Psoas muscle (tissue), 8 donors: ENCODE measurements around the gene CATSPER4. TPM values are rescaled to one million over a fixed set of nuclear protein-coding genes. Genes with fewer than 3 reads are reported as not detected.

Experiments used
- ATAC-seq, 4 donors: fragments of 200-7000 bp; cut with Tn5 transposase; one replicate each; pipeline ENCODE4 v1.9.1; 2020; ENCODE audit warnings: moderate library complexity in 3 of 4, mild to moderate bottlenecking in 2 of 4
- DNase-seq, 2 donors: peaks; one replicate each; pipeline ENCODE4 v3.0.0-alpha.2; 2020
- H3K27ac ChIP-seq: fragments of 200-600 bp; one replicate; pipeline ENCODE4 v1.8.0; 2022
- H3K27me3 ChIP-seq, 3 donors: fragments of 200-600 bp in 1 of 3; one replicate each; pipeline versions ENCODE4 v1.6.1 to v1.8.0; 2013 to 2022; ENCODE audit warnings: low read length in 2 of 3, mild to moderate bottlenecking in 2 of 3, moderate library complexity in 1 of 3; ENCODE audit not compliant: insufficient read depth in 3 of 3
- H3K36me3 ChIP-seq, 2 donors: fragments of 200-600 bp in 1 of 2; one replicate each; pipeline versions ENCODE4 v1.6.1 to v1.8.0; 2013 to 2022; ENCODE audit warnings: low read depth in 1 of 2, mild to moderate bottlenecking in 1 of 2, moderate library complexity in 1 of 2; ENCODE audit not compliant: insufficient read depth in 1 of 2
- H3K4me1 ChIP-seq: fragments of 200-600 bp; one replicate; pipeline ENCODE4 v1.8.0; 2022
- H3K4me3 ChIP-seq: fragments of 200-600 bp; one replicate; pipeline ENCODE4 v1.8.0; 2022; ENCODE audit warnings: mild to moderate bottlenecking
- H3K9me3 ChIP-seq: fragments of 200-600 bp; one replicate; pipeline ENCODE4 v1.8.0; 2022
- WGBS, 3 donors: extraction: QIAGEN DNeasy Blood & Tissue Kit; methylation state at CpG; one replicate each; pipeline versions ENCODE4 v1.1.6 to v1.1.7; 2013; 5-methylcytosine and 5-hydroxymethylcytosine counted together
- intact Hi-C, 2 donors: fragments of 100-400 bp; cut with DNase I; formaldehyde crosslinking; loops; one replicate each; pipeline versions ENCODE4 v1.11.0 to v1.14.2; 2022
- polyA plus RNA-seq, 3 donors: library from polyadenylated mRNA; stranded (reverse); fragments of 200-250 nt; gene quantifications; one replicate each; pipeline ENCODE4 v1.2.3, GENCODE V29; 2013
- total RNA-seq, 4 donors: library from RNA; stranded (reverse); fragmentation: NEBNext Ultra II Directional in 2 of 4; extraction: Animal tissue kit (Norgen Biotek cat#: 25700) in 2 of 4; gene quantifications; one replicate each; pipeline versions ENCODE4 v1.2.1 to v1.2.4, GENCODE V29; 2021 to 2023
- TF ChIP-seq, protein P1 (sequence below): fragments of 200-600 bp; IDR thresholded peaks from one replicate; pipeline ENCODE4 v1.8.0; 2022; ENCODE audit warnings: antibody characterized with exemption
- donor health status: healthy with polysubstance abuse.
- donor health status: DM: no; HTN: no; CAD: no; lungs with moderate emphysema.
- donor health status: Bipolar disorder and iron deficiency.
- donor health status: healthy.
- donor health status: DM: yes; HTN: yes; CAD: no.
- donor health status: DM: no; HTN: no; CAD: no.
- donor health status: DM: no; HTN: no; CAD: no.
- donor health status: DM: yes; HTN: yes; CAD: no.

CATSPER4 gene
- total and polyA plus RNA-seq, 7 donors: 0.01 to 0.24 TPM; not detected in 5

DNA sequence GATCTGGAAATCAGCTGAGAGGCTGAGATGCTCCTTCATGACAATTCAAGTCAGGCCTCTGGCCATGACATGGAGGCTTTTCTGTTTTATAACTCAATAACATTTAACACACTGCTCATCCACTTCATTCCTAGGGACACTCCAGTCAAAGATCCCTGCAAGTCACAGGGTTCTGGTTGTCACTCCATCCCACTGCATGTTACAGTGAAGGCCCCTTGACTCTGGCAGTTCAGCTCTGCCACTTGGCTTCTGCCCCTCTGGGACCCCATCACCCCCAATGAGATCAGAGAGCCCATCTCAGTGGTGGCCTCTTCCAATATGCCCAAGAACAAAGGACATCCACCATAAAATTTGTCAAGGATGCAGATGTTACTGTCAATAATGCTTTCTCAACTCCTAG lies 41.5 kb upstream of the CATSPER4 start:
- DNase-seq: no peak
- no peaks in the 10 kb centered on the region for H3K36me3 ChIP-seq
- no peak overlapping the region for H3K27ac ChIP-seq
- no peaks in the 10 kb centered on the region for H3K27me3 ChIP-seq
- intact Hi-C loops: no loop called here
- TF ChIP-seq, protein P1, sequence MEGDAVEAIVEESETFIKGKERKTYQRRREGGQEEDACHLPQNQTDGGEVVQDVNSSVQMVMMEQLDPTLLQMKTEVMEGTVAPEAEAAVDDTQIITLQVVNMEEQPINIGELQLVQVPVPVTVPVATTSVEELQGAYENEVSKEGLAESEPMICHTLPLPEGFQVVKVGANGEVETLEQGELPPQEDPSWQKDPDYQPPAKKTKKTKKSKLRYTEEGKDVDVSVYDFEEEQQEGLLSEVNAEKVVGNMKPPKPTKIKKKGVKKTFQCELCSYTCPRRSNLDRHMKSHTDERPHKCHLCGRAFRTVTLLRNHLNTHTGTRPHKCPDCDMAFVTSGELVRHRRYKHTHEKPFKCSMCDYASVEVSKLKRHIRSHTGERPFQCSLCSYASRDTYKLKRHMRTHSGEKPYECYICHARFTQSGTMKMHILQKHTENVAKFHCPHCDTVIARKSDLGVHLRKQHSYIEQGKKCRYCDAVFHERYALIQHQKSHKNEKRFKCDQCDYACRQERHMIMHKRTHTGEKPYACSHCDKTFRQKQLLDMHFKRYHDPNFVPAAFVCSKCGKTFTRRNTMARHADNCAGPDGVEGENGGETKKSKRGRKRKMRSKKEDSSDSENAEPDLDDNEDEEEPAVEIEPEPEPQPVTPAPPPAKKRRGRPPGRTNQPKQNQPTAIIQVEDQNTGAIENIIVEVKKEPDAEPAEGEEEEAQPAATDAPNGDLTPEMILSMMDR: no peak
- H3K4me1 ChIP-seq: no peaks in the 10 kb centered on the region
- no peak for ATAC-seq
- no peaks in the 10 kb centered on the region for H3K9me3 ChIP-seq
- H3K4me3 ChIP-seq: no peak overlapping the region

DNA sequence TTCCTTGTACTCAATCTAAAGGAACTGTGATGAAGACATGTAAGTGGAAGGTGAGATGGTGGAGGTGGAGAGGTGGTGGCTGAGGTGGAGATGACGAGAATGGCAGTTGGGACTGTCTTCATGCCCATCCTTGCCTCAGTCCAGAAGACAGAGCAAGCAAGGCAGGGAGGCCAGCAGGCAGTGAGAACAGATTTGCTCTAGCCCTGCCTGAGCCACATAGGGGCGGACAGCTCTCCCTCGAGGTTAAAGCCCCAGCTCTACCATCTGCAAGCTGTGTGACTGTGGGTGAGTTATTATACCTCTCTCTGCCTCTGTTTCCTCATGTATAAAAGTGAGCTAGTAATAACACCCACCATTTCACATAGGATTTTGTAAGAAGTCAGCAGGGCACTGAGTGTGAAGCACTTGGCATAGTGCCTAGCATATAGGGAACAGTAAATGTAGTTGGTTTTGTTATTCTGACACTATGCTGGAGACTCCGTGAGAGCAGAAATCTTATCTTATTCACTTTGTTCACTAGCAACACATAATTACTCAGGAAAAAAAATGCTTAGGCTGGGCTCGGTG lies 36.4 kb upstream of the CATSPER4 start:
- WGBS, 3 donors: 60 to 69% (median 61%) methylated on average over 5 of the region's 5 CpGs
- intact Hi-C loops: no loop called here
- TF ChIP-seq, protein P1: no peak
- Histone ChIP-seq H3K4me1 (no peaks in the 10 kb centered on the region), H3K36me3 (no peaks in the 10 kb centered on the region), H3K9me3 (no peaks in the 10 kb centered on the region), H3K27me3 (no peaks in the 10 kb centered on the region), H3K27ac (no peak overlapping the region), H3K4me3 (no peak overlapping the region)
- DNase-seq (no peak), ATAC-seq (no peak)

DNA sequence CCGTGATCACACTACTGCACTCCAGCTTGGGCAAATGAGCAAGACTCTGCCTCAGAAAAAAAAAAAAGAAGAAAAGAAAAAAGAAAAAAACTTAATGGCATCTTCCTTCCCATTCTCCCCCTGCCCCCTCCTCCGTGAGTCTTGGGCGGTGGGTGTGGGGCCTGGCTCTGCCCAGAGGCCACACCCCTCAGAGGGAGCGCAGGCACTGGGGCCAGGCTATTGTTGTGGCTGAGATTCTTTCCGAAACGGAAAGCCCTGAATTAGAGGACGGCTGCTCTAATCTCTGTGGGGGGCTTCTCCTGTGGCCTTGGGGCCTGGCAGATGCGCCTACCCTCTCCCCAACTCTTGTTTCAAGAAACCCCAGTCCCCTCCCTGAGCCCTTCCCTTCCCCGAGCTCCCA lies 35.7 kb upstream of the CATSPER4 start:
- H3K4me1 ChIP-seq: no peaks in the 10 kb centered on the region
- H3K4me3 ChIP-seq: no peak overlapping the region
- H3K9me3 ChIP-seq: no peaks in the 10 kb centered on the region
- TF ChIP-seq, protein P1: no peak
- ATAC-seq (no peak), DNase-seq (no peak)
- no peak overlapping the region for H3K27ac ChIP-seq
- 52 to 71% (median 55%) methylated on average over 9 of the region's 9 CpGs for WGBS, 3 donors
- no peaks in the 10 kb centered on the region for H3K36me3 ChIP-seq
- intact Hi-C loops: no loop called here
- no peaks in the 10 kb centered on the region for H3K27me3 ChIP-seq

DNA sequence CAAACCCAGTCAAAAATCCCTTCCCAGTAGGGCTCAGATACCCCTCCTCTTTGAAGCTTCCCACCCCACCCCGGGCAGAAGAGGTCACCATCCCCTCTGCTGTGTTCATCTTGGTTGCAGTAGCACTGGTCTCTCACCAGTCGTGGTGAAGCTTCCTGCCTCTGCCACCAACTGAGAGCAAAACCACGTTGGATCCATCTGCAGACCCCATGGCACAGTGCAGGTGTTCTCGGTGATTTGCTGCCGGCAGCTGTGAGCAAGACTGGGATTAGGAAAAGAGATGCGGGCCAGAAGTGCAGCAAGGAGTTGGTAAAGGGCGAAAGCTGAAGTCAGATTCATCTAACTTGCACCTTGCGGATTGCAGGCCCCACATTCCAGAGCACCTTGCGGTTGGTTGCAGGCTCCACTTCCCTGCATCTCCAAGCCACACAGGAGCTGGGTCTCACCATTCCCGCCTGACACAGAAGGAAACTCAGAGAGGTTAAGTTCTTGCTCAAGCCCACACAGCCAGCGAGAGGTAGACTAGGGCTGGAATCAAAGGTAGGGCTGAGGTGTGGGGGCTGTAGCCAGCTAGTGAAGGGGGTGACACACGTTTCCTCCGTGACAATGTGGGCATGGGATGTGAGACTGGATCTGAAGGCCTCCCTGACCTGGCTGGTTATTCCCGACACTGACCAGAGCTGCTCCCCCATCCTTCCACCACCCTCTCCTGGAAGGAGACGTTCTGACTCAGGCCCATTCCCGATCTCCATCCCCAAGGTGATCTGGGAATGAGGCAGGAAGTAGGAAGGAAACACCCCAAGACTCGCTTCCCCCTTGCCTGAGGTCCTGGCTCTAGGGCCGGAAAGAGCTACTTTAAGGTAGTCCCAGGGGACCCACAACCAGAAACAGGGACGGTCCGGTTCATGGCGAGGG lies 34.8 kb upstream of the CATSPER4 start:
- no peak overlapping the region for H3K27ac ChIP-seq
- DNase-seq (no peak), ATAC-seq (no peak)
- H3K27me3 ChIP-seq: no peaks in the 10 kb centered on the region
- TF ChIP-seq, protein P1: no peak
- no peaks in the 10 kb centered on the region for H3K9me3 ChIP-seq
- intact Hi-C loops: no loop called here
- 52 to 60% (median 53%) methylated on average over 21 of the region's 21 CpGs for WGBS, 3 donors
- H3K4me1 ChIP-seq: no peaks in the 10 kb centered on the region
- no peaks in the 10 kb centered on the region for H3K36me3 ChIP-seq
- peak overlapping the region; percentile 37 for H3K4me3 ChIP-seq
